SK-N-SH treated with all-trans-retinoic acid at 6 μM for 48 hours (cell line): ENCODE measurements around the gene ZFAND3.
"Not testable (repeated sequence)": the region's sequence is repeated elsewhere in the genome, so short reads cannot be mapped to it uniquely, and the experiment has no call there.

Source experiments
- ATAC-seq: fragments of 200-7000 bp; cut with Tn5 transposase; 3 replicates; pipeline ENCODE4 v1.9.1; 2020; ENCODE audit warnings: mild to moderate bottlenecking, moderate library complexity
- ARNTL ChIP-seq: fragments of 450-650 bp; formaldehyde crosslinking; IDR thresholded peaks from 2 replicates; pipeline ENCODE4 v1.5.0; 2020; ENCODE audit warnings: low read depth, mild to moderate bottlenecking, moderate library complexity, borderline replicate concordance
- CSDC2 ChIP-seq: fragments of 250-450 bp; sonication (Bioruptor Pico); IDR thresholded peaks from 2 replicates; pipeline ENCODE4 v1.5.0; 2020; ENCODE audit warnings: mild to moderate bottlenecking, moderate library complexity
- ESRRG ChIP-seq: fragments of 250-450 bp; sonication (Bioruptor Pico); IDR thresholded peaks from 2 replicates; pipeline ENCODE4 v1.6.1; 2021; ENCODE audit warnings: mild to moderate bottlenecking
- GLIS3 ChIP-seq: fragments of 250-450 bp; sonication (Bioruptor Pico); IDR thresholded peaks from 2 replicates; pipeline ENCODE4 v1.5.0; 2020; ENCODE audit warnings: mild to moderate bottlenecking, moderate library complexity
- ISL1 ChIP-seq: fragments of 250-450 bp; sonication (Bioruptor Pico); IDR thresholded peaks from 2 replicates; pipeline ENCODE4 v2.1.2; 2022; ENCODE audit warnings: mild to moderate bottlenecking, moderate library complexity
- OSR1 ChIP-seq: fragments of 250-450 bp; sonication (Bioruptor Pico); IDR thresholded peaks from 2 replicates; pipeline ENCODE4 v1.8.0; 2022; ENCODE audit warnings: moderate library complexity, mild to moderate bottlenecking, inconsistent platforms
- RARB ChIP-seq: fragments of 250-450 bp; sonication (Bioruptor Pico); IDR thresholded peaks from 2 replicates; pipeline ENCODE4 v1.8.0; 2021; ENCODE audit warnings: mild to moderate bottlenecking, moderate library complexity
- SNAI2 ChIP-seq: fragments of 250-450 bp; sonication (Bioruptor Pico); IDR thresholded peaks from 2 replicates; pipeline ENCODE4 v1.5.0; 2020; ENCODE audit warnings: mild to moderate bottlenecking, moderate library complexity
- TCF4 ChIP-seq: fragments of 250-450 bp; sonication (Bioruptor Pico); IDR thresholded peaks from 2 replicates; pipeline ENCODE4 v1.8.0; 2021; ENCODE audit warnings: mild to moderate bottlenecking, moderate library complexity, borderline replicate concordance
- TOX ChIP-seq: fragments of 250-450 bp; sonication (Bioruptor Pico); IDR thresholded peaks from 2 replicates; pipeline ENCODE4 v1.8.0; 2021; ENCODE audit warnings: mild to moderate bottlenecking, moderate library complexity, borderline replicate concordance
- ZC3H10 ChIP-seq: fragments of 250-450 bp; sonication (Bioruptor Pico); IDR thresholded peaks from 2 replicates; pipeline ENCODE4 v1.5.1; 2021; ENCODE audit warnings: mild to moderate bottlenecking, moderate library complexity
- ZFP3 ChIP-seq: fragments of 250-450 bp; sonication (Bioruptor Pico); IDR thresholded peaks from 2 replicates; pipeline ENCODE4 v1.5.0; 2020; ENCODE audit warnings: mild to moderate bottlenecking, moderate library complexity
- ZNF565 ChIP-seq: fragments of 450-650 bp; formaldehyde crosslinking; conservative IDR thresholded peaks from 2 replicates; pipeline ENCODE4 v1.5.0; 2020; ENCODE audit warnings: low read depth, mild to moderate bottlenecking, moderate library complexity
- ZNF70 ChIP-seq: fragments of 450-650 bp; formaldehyde crosslinking; IDR thresholded peaks from 2 replicates; pipeline ENCODE4 v1.5.0; 2020; ENCODE audit warnings: mild to moderate bottlenecking, moderate library complexity
- ZNF8 ChIP-seq: fragments of 450-650 bp; formaldehyde crosslinking; IDR thresholded peaks from 2 replicates; pipeline ENCODE4 v1.5.0; 2020; ENCODE audit warnings: mild to moderate bottlenecking, moderate library complexity
- TF ChIP-seq, protein P1 (sequence below): fragments of 250-450 bp; sonication (Bioruptor Pico); IDR thresholded peaks from 2 replicates; pipeline ENCODE4 v1.5.0; 2020; ENCODE audit warnings: mild to moderate bottlenecking, moderate library complexity
- TF ChIP-seq, protein P2 (sequence below): fragments of 250-450 bp; sonication (Bioruptor Pico); IDR thresholded peaks from 2 replicates; pipeline ENCODE4 v1.8.0; 2020; ENCODE audit warnings: mild to moderate bottlenecking, moderate library complexity, borderline replicate concordance
- TF ChIP-seq, protein P3 (sequence below): fragments of 250-450 bp; sonication (Bioruptor Pico); IDR thresholded peaks from 2 replicates; pipeline ENCODE4 v1.8.0; 2021; ENCODE audit warnings: low read depth, mild to moderate bottlenecking, moderate library complexity, borderline replicate concordance
- TF ChIP-seq, protein P4 (sequence below): fragments of 250-450 bp; sonication (Bioruptor Pico); IDR thresholded peaks from 2 replicates; pipeline ENCODE4 v1.5.1; 2021; ENCODE audit warnings: mild to moderate bottlenecking, moderate library complexity

ZFAND3 gene

DNA sequence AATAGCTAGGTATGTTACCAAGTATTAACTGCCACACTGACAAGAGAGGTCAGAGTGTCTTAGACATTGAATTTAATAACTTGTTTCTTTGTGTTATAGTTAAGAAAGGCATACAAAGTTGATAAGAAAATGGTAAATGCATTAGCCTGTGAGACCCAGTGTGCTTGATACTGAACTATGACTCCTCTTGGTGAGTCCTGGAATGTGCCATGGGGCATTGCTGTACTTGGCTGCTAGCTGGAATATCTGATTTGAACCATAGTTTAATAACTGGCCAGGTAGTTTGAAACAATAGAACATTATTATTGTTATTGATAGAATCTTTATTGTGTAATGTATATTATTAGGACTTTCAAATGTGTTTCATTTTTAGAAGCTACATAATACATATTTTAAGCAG lies 70.0 kb downstream of the ZFAND3 start:
- no peak for TF ChIP-seq ZFP3 (CRISPR knock-in tag)
- TF ChIP-seq ESRRG (CRISPR knock-in tag), result no peak
- no peak for TF ChIP-seq ZNF70
- TF ChIP-seq ARNTL (CRISPR knock-in tag), result no peak
- no peak for TF ChIP-seq CSDC2 (CRISPR knock-in tag)
- TF ChIP-seq, protein P1, sequence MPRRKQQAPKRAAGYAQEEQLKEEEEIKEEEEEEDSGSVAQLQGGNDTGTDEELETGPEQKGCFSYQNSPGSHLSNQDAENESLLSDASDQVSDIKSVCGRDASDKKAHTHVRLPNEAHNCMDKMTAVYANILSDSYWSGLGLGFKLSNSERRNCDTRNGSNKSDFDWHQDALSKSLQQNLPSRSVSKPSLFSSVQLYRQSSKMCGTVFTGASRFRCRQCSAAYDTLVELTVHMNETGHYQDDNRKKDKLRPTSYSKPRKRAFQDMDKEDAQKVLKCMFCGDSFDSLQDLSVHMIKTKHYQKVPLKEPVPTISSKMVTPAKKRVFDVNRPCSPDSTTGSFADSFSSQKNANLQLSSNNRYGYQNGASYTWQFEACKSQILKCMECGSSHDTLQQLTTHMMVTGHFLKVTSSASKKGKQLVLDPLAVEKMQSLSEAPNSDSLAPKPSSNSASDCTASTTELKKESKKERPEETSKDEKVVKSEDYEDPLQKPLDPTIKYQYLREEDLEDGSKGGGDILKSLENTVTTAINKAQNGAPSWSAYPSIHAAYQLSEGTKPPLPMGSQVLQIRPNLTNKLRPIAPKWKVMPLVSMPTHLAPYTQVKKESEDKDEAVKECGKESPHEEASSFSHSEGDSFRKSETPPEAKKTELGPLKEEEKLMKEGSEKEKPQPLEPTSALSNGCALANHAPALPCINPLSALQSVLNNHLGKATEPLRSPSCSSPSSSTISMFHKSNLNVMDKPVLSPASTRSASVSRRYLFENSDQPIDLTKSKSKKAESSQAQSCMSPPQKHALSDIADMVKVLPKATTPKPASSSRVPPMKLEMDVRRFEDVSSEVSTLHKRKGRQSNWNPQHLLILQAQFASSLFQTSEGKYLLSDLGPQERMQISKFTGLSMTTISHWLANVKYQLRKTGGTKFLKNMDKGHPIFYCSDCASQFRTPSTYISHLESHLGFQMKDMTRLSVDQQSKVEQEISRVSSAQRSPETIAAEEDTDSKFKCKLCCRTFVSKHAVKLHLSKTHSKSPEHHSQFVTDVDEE, result no peak
- TF ChIP-seq ZNF8 (CRISPR knock-in tag), result no peak
- ATAC-seq, result peak; percentile 56

DNA sequence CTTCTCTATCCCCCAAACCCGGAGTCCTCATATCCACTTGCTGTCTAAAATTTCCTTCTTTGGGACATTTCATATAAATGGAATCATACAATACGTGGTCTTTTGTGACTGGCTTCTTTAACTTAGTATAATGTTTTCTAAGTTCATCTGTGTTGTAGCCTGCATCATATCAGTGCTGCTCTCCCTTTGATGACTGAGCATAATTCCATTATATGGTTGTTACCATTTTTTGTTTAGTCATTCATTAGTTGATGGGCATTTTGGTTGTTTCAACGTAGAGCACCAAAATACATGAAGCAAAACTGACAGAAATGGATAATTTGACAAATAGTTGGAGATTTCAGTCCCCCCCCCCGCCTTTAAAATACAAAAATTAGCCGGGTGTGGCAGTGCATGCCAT lies 71.5 kb downstream of the ZFAND3 start:
- no peak for TF ChIP-seq TOX (CRISPR knock-in tag)
- TF ChIP-seq, protein P2, sequence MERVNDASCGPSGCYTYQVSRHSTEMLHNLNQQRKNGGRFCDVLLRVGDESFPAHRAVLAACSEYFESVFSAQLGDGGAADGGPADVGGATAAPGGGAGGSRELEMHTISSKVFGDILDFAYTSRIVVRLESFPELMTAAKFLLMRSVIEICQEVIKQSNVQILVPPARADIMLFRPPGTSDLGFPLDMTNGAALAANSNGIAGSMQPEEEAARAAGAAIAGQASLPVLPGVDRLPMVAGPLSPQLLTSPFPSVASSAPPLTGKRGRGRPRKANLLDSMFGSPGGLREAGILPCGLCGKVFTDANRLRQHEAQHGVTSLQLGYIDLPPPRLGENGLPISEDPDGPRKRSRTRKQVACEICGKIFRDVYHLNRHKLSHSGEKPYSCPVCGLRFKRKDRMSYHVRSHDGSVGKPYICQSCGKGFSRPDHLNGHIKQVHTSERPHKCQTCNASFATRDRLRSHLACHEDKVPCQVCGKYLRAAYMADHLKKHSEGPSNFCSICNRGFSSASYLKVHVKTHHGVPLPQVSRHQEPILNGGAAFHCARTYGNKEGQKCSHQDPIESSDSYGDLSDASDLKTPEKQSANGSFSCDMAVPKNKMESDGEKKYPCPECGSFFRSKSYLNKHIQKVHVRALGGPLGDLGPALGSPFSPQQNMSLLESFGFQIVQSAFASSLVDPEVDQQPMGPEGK, result no peak
- TF ChIP-seq, protein P1, result no peak
- TF ChIP-seq, protein P3, sequence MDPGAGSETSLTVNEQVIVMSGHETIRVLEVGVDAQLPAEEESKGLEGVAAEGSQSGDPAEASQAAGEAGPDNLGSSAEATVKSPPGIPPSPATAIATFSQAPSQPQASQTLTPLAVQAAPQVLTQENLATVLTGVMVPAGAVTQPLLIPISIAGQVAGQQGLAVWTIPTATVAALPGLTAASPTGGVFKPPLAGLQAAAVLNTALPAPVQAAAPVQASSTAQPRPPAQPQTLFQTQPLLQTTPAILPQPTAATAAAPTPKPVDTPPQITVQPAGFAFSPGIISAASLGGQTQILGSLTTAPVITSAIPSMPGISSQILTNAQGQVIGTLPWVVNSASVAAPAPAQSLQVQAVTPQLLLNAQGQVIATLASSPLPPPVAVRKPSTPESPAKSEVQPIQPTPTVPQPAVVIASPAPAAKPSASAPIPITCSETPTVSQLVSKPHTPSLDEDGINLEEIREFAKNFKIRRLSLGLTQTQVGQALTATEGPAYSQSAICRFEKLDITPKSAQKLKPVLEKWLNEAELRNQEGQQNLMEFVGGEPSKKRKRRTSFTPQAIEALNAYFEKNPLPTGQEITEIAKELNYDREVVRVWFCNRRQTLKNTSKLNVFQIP (CRISPR knock-in tag), result no peak
- no peak for TF ChIP-seq ZNF565 (CRISPR knock-in tag)
- no peak for TF ChIP-seq TCF4
- ATAC-seq, result no peak

DNA sequence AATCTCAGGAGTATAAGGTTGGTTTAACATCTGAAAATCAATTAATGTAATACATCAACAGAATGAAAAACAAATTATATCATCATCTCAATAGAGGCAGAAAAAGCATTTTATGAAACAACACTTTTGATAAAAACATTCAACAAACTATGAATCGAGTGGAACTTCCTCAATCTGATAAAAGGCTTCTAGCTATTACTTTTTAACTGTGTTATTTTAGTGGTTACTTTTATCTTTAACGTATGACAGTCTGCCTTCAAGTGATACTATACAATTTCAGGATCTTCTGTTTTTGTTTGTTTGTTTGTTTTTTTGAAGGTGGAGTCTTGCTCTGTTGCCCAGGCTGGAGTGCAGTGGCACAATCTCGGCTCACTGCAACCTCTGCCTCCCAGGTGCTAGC lies 73.7 kb downstream of the ZFAND3 start:
- no peak for ATAC-seq
- TF ChIP-seq CSDC2 (CRISPR knock-in tag), result no peak
- TF ChIP-seq, protein P3 (CRISPR knock-in tag), result no peak
- TF ChIP-seq, protein P1, result no peak
- TF ChIP-seq RARB (CRISPR knock-in tag), result no peak
- TF ChIP-seq TCF4, result no peak
- TF ChIP-seq ZC3H10 (CRISPR knock-in tag), result no peak
- TF ChIP-seq TOX (CRISPR knock-in tag), result no peak
- TF ChIP-seq ZNF70, result no peak
- TF ChIP-seq ISL1 (CRISPR knock-in tag), result no peak
- TF ChIP-seq, protein P2, result no peak
- TF ChIP-seq SNAI2 (CRISPR knock-in tag), result no peak
- TF ChIP-seq GLIS3 (CRISPR knock-in tag), result no peak
- TF ChIP-seq ZFP3 (CRISPR knock-in tag), result no peak
- TF ChIP-seq, protein P4, sequence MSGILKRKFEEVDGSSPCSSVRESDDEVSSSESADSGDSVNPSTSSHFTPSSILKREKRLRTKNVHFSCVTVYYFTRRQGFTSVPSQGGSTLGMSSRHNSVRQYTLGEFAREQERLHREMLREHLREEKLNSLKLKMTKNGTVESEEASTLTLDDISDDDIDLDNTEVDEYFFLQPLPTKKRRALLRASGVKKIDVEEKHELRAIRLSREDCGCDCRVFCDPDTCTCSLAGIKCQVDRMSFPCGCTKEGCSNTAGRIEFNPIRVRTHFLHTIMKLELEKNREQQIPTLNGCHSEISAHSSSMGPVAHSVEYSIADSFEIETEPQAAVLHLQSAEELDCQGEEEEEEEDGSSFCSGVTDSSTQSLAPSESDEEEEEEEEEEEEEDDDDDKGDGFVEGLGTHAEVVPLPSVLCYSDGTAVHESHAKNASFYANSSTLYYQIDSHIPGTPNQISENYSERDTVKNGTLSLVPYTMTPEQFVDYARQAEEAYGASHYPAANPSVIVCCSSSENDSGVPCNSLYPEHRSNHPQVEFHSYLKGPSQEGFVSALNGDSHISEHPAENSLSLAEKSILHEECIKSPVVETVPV (CRISPR knock-in tag), result no peak
- no peak for TF ChIP-seq OSR1

DNA sequence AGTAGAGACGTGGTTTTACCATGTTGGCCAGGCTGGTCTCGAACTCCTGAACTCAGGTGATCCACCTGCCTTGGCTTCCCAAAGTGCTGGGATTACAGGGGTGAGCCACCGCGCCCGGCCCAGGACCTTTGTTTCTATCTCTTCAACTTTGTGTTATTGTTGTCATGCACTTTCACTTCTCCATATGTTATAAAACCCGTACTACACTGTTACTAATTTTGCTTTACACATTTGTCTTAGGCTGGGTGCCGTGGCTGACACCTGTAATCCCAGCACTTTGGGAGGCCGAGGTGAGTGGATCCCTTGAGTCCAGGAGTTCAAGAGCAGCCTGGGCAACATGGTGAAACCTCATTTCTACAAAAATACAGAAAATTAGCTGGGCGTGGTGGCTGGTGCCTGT lies 74.2 kb downstream of the ZFAND3 start:
- ATAC-seq, result not testable (repeated sequence)
